H9 (cell line): Measurements from ENCODE around the gene LRRK2. TPM values are rescaled to one million over a fixed set of nuclear protein-coding genes. Genes with fewer than 3 reads are reported as not detected.

Experiments
- DNase-seq: peaks from one replicate; pipeline ENCODE4 v3.0.0-alpha.2; 2017
- H2AFZ ChIP-seq: one replicate; pipeline ENCODE4 v1.6.1; 2013; ENCODE audit warnings: mild to moderate bottlenecking, low read length, control low read depth, moderate library complexity
- H2AK5ac ChIP-seq: 2 replicates; pipeline ENCODE4 v1.6.1; 2013; ENCODE audit warnings: low read length, control low read depth, mixed read lengths; ENCODE audit not compliant: insufficient read length
- H2BK120ac ChIP-seq: one replicate; pipeline ENCODE4 v1.6.1; 2013; ENCODE audit warnings: low read depth, mild to moderate bottlenecking, low read length, control low read depth, inconsistent platforms; ENCODE audit not compliant: poor library complexity, severe bottlenecking
- H2BK12ac ChIP-seq: 2 replicates; pipeline ENCODE4 v1.6.1; 2013; ENCODE audit warnings: low read length, control low read depth, mixed read lengths, low read depth; ENCODE audit not compliant: insufficient read length
- H2BK15ac ChIP-seq: 2 replicates; pipeline ENCODE4 v1.6.1; 2013; ENCODE audit warnings: low read depth, low read length, control low read depth
- H2BK20ac ChIP-seq: one replicate; pipeline ENCODE4 v1.6.1; 2013; ENCODE audit warnings: low read depth, mild to moderate bottlenecking, low read length, control low read depth, inconsistent platforms; ENCODE audit not compliant: poor library complexity, severe bottlenecking
- H2BK5ac ChIP-seq: 2 replicates; pipeline ENCODE4 v1.6.1; 2013; ENCODE audit warnings: low read length, control low read depth, mixed read lengths; ENCODE audit not compliant: insufficient read length
- H3K14ac ChIP-seq: 2 replicates; pipeline ENCODE4 v1.6.1; 2013; ENCODE audit warnings: low read length, control low read depth; ENCODE audit not compliant: insufficient read depth
- H3K18ac ChIP-seq: 2 replicates; pipeline ENCODE4 v1.6.1; 2013; ENCODE audit warnings: low read depth, mild to moderate bottlenecking, mixed read lengths, low read length, control low read depth; ENCODE audit not compliant: insufficient read length
- H3K23ac ChIP-seq: 2 replicates; pipeline ENCODE4 v1.6.1; 2013; ENCODE audit warnings: low read length, control low read depth, mixed read lengths, low read depth; ENCODE audit not compliant: insufficient read length
- H3K23me2 ChIP-seq: 2 replicates; pipeline ENCODE4 v1.6.1; 2013; ENCODE audit warnings: low read depth, mild to moderate bottlenecking, mixed read lengths, low read length, control low read depth; ENCODE audit not compliant: insufficient read length, poor library complexity, severe bottlenecking
- H3K27ac ChIP-seq: 2 replicates; pipeline ENCODE4 v1.5.1; 2013; ENCODE audit warnings: low read length, control low read depth, mixed read lengths, low read depth; ENCODE audit not compliant: insufficient read length
- H3K27me3 ChIP-seq: 2 replicates; pipeline ENCODE4 v1.6.1; 2013; ENCODE audit warnings: low read length, control low read depth, inconsistent platforms; ENCODE audit not compliant: insufficient read depth
- H3K4ac ChIP-seq: 2 replicates; pipeline ENCODE4 v1.6.1; 2013; ENCODE audit warnings: low read depth, mild to moderate bottlenecking, control low read depth, inconsistent platforms, low read length, moderate library complexity
- H3K4me1 ChIP-seq: 2 replicates; pipeline ENCODE4 v1.6.1; 2013; ENCODE audit warnings: low read length, control low read depth, inconsistent platforms; ENCODE audit not compliant: insufficient read depth
- H3K4me2 ChIP-seq: 2 replicates; pipeline ENCODE4 v1.6.1; 2013; ENCODE audit warnings: low read length, control low read depth, mixed read lengths; ENCODE audit not compliant: insufficient read length, insufficient read depth
- H3K56ac ChIP-seq: 2 replicates; pipeline ENCODE4 v1.6.1; 2013; ENCODE audit warnings: low read depth, mild to moderate bottlenecking, mixed read lengths, low read length, control low read depth; ENCODE audit not compliant: insufficient read length
- H3K79me1 ChIP-seq: 2 replicates; pipeline ENCODE4 v1.6.1; 2013; ENCODE audit warnings: low read depth, mild to moderate bottlenecking, moderate library complexity, low read length, control low read depth, inconsistent platforms; ENCODE audit not compliant: insufficient read depth, poor library complexity, severe bottlenecking
- H3K79me2 ChIP-seq: 2 replicates; pipeline ENCODE4 v1.6.1; 2013; ENCODE audit warnings: low read length, control low read depth, inconsistent platforms; ENCODE audit not compliant: insufficient read depth
- H3K9ac ChIP-seq: 2 replicates; pipeline ENCODE4 v1.6.1; 2013; ENCODE audit warnings: low read length, control low read depth, mixed read lengths; ENCODE audit not compliant: insufficient read length; ENCODE audit errors: extremely low read depth
- H3K9me3 ChIP-seq: one replicate; pipeline ENCODE4 v1.6.1; 2013; ENCODE audit warnings: low read depth, low read length, inconsistent platforms; ENCODE audit not compliant: control insufficient read depth
- H3T11ph ChIP-seq: one replicate; pipeline ENCODE4 v1.6.1; 2013; ENCODE audit warnings: mild to moderate bottlenecking, low read length, control low read depth, inconsistent platforms
- H4K20me1 ChIP-seq: one replicate; pipeline ENCODE4 v1.6.1; 2013; ENCODE audit not compliant: control insufficient read depth, insufficient read length, insufficient read depth
- H4K5ac ChIP-seq: 2 replicates; pipeline ENCODE4 v1.6.1; 2013; ENCODE audit warnings: low read depth, mild to moderate bottlenecking, mixed read lengths, low read length, control low read depth; ENCODE audit not compliant: insufficient read length
- H4K8ac ChIP-seq: replicated peaks from 2 replicates; pipeline ENCODE4 v1.6.1; 2013; ENCODE audit warnings: low read length, control low read depth, mixed read lengths, low read depth; ENCODE audit not compliant: insufficient read length
- H4K91ac ChIP-seq: 2 replicates; pipeline ENCODE4 v1.6.1; 2013; ENCODE audit warnings: low read depth, mild to moderate bottlenecking, moderate library complexity, mixed read lengths, low read length, control low read depth; ENCODE audit not compliant: insufficient read length
- H3K27ac Mint-ChIP-seq, 3 experiments: 2 replicates in 2 of 3; 3 replicates in 1 of 3; pipeline ENCODE4 v1.8.0; 2020 to 2021; ENCODE audit warnings: mixed read lengths in 3 of 3, mild to moderate bottlenecking in 1 of 3, moderate library complexity in 1 of 3
- H3K27me3 Mint-ChIP-seq: 2 replicates; pipeline ENCODE4 v1.8.0; 2021; ENCODE audit warnings: low read depth, mild to moderate bottlenecking, moderate library complexity, mixed read lengths
- H3K36me3 Mint-ChIP-seq, 3 experiments: 2 replicates in 2 of 3; 3 replicates in 1 of 3; pipeline ENCODE4 v1.8.0; 2020 to 2021; ENCODE audit warnings: low read depth in 3 of 3, mixed read lengths in 3 of 3; ENCODE audit not compliant: insufficient read depth in 1 of 3
- H3K4me1 Mint-ChIP-seq, 2 experiments: 2 replicates each; pipeline ENCODE4 v1.8.0; 2020; ENCODE audit warnings: mixed read lengths in 2 of 2
- H3K4me3 Mint-ChIP-seq, 2 experiments: 2 replicates in 1 of 2; 3 replicates in 1 of 2; pipeline ENCODE4 v1.8.0; 2020 to 2021; ENCODE audit warnings: mild to moderate bottlenecking in 2 of 2, mixed read lengths in 2 of 2, moderate library complexity in 1 of 2
- H3K9me3 Mint-ChIP-seq, 2 experiments: 2 replicates in 1 of 2; 3 replicates in 1 of 2; pipeline ENCODE4 v1.8.0; 2020; ENCODE audit warnings: mild to moderate bottlenecking in 2 of 2, mixed read lengths in 2 of 2, moderate library complexity in 1 of 2
- CTCF ChIP-seq: fragments of 200-600 bp; sonication (generic); conservative IDR thresholded peaks from 3 replicates; pipeline ENCODE4 v1.8.0; 2021; ENCODE audit warnings: antibody characterized with exemption, mild to moderate bottlenecking
- WGBS: extraction: QIAGEN DNeasy Blood & Tissue Kit; methylation state at CpG from one replicate; pipeline ENCODE4 v1.1.7; 2013; ENCODE audit warnings: missing lambda C conversion rate, low lambda C conversion rate, mixed read lengths; ENCODE audit not compliant: insufficient read length; ENCODE audit errors: extremely low coverage; 5-methylcytosine and 5-hydroxymethylcytosine counted together
- total RNA-seq: library from RNA; stranded (reverse); gene quantifications from 2 replicates; pipeline ENCODE4 v1.2.1, GENCODE V29; 2021

LRRK2 gene
- total RNA-seq, 1 experiment from 2014 or later, result 0.17 TPM

- H4K91ac ChIP-seq, result no peak overlapping the region
- Mint-ChIP-seq H3K36me3 (no peaks in the 10 kb centered on the region), H3K4me3 (no peak overlapping the region), H3K27ac (no peak overlapping the region), H3K27me3 (no peaks in the 10 kb centered on the region), H3K4me1 (no peaks in the 10 kb centered on the region), H3K9me3 (no peaks in the 10 kb centered on the region)
- no peak overlapping the region for H3K4ac ChIP-seq
- H3K23ac ChIP-seq, result no peak overlapping the region
- no peaks in the 10 kb centered on the region for H4K20me1 ChIP-seq
- no peak overlapping the region for H3K27ac ChIP-seq
- WGBS, result no CpG with 5 or more reads among the region's 6 CpGs
- no peak overlapping the region for H2BK120ac ChIP-seq
- H3K79me2 ChIP-seq, result no peaks in the 10 kb centered on the region
- H3K18ac ChIP-seq, result no peak overlapping the region
- H3K14ac ChIP-seq, result no peak overlapping the region
- H2BK15ac ChIP-seq, result no peak overlapping the region
- H3T11ph ChIP-seq, result no peak overlapping the region
- no peak overlapping the region for H2BK12ac ChIP-seq
- no peak overlapping the region for H3K4me2 ChIP-seq
- H2BK20ac ChIP-seq, result no peak overlapping the region
- no peaks in the 10 kb centered on the region for H3K79me1 ChIP-seq
- no peaks in the 10 kb centered on the region for H3K23me2 ChIP-seq
- DNase-seq, result no peak
- no peak overlapping the region for H4K5ac ChIP-seq
- no peak overlapping the region for H3K9ac ChIP-seq
- TF ChIP-seq CTCF, result no peak
- H3K56ac ChIP-seq, result no peak overlapping the region
- no peak overlapping the region for H2BK5ac ChIP-seq
- H3K27me3 ChIP-seq, result no peaks in the 10 kb centered on the region
- H2AK5ac ChIP-seq, result no peak overlapping the region
- H3K9me3 ChIP-seq, result no peaks in the 10 kb centered on the region
- no peak overlapping the region for H2AFZ ChIP-seq
- H4K8ac ChIP-seq, result no peak overlapping the region
- H3K4me1 ChIP-seq, result no peaks in the 10 kb centered on the region
Measured at GRCh38 chr12:40309001-40309400, 84.2 kb downstream of the LRRK2 start.
